Kidney epithelial cell (primary cell): ENCODE data around the gene PPP3CA. TPM values are rescaled to one million over a fixed set of nuclear protein-coding genes. Genes with fewer than 3 reads are reported as not detected.

Experiments
- DNase-seq: peaks from one replicate; pipeline ENCODE4 v3.0.0-alpha.2; 2010; ENCODE audit warnings: low read depth
- H3K27me3 ChIP-seq: 2 replicates; pipeline ENCODE4 v1.6.0; 2011; ENCODE audit warnings: low read length; ENCODE audit not compliant: control insufficient read depth, insufficient read depth
- H3K36me3 ChIP-seq: 2 replicates; pipeline ENCODE4 v1.5.1; 2011; ENCODE audit warnings: low read length; ENCODE audit not compliant: control insufficient read depth, insufficient read depth
- H3K4me3 ChIP-seq: 2 replicates; pipeline ENCODE4 v1.5.1; 2011; ENCODE audit warnings: low read depth, mild to moderate bottlenecking, control low read depth, low read length
- CTCF ChIP-seq: IDR thresholded peaks from 2 replicates; pipeline ENCODE4 v1.5.1; 2011; ENCODE audit warnings: mild to moderate bottlenecking, moderate library complexity, low read length, control low read depth, inconsistent platforms; ENCODE audit not compliant: insufficient read depth, poor library complexity, severe bottlenecking
- total RNA-seq: library from RNA; depleted of rRNA; stranded (reverse); fragments of >200 nt; gene quantifications from 2 replicates; pipeline ENCODE4 v1.2.3, GENCODE V29; 2015

The PPP3CA gene
- total RNA-seq, 1 donor from 2014 or later: 26.5 TPM

GRCh38 chr4:101291198-101291597 is 56.1 kb downstream of the PPP3CA start:
- Histone ChIP-seq H3K27me3 (no peaks in the 10 kb centered on the region), H3K36me3 (no peaks in the 10 kb centered on the region), H3K4me3 (no peak overlapping the region)
- no peak for TF ChIP-seq CTCF
- DNase-seq: no peak

DNA sequence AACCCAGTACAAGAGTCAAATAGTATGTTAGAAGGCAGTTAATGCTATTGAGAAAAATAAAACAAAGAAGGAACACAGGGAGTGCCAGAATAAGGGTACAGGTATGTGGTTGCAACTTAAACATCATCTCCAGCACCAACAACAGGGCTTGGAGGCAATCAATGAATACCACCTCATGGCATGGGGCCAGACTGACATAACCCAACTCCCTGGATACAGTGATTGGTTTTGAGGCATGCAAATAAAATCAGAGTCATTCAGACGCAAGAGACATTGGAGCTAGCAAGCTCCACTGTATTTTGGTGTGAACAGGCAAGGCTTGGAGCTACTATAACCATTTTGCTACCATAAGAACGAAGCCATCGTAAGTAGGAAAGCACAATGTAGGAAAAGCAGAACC is 56.7 kb downstream of the PPP3CA start:
- Histone ChIP-seq H3K4me3 (no peak overlapping the region), H3K27me3 (no peaks in the 10 kb centered on the region), H3K36me3 (no peaks in the 10 kb centered on the region)
- no peak for DNase-seq
- no peak for TF ChIP-seq CTCF

DNA sequence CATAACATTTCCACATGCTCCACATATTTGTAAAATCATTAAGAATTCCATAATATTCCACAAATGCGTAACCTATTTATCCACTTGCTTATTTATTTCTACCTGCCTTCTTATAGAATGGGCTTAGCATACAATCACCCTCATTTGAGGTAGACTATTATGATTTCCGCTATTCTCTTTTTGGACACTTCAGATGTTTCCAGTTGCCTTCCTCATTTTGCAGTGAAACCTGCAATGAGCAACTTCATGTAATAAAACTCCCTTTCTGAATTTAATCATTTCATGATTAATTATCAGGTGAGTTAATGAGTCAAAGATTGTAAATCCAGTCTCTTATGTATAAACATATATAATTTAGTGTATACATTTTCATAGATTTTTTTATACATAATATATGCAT is 58.0 kb downstream of the PPP3CA start:
- Histone ChIP-seq H3K4me3 (no peak overlapping the region), H3K27me3 (no peaks in the 10 kb centered on the region), H3K36me3 (no peaks in the 10 kb centered on the region)
- TF ChIP-seq CTCF: no peak
- DNase-seq: no peak

DNA sequence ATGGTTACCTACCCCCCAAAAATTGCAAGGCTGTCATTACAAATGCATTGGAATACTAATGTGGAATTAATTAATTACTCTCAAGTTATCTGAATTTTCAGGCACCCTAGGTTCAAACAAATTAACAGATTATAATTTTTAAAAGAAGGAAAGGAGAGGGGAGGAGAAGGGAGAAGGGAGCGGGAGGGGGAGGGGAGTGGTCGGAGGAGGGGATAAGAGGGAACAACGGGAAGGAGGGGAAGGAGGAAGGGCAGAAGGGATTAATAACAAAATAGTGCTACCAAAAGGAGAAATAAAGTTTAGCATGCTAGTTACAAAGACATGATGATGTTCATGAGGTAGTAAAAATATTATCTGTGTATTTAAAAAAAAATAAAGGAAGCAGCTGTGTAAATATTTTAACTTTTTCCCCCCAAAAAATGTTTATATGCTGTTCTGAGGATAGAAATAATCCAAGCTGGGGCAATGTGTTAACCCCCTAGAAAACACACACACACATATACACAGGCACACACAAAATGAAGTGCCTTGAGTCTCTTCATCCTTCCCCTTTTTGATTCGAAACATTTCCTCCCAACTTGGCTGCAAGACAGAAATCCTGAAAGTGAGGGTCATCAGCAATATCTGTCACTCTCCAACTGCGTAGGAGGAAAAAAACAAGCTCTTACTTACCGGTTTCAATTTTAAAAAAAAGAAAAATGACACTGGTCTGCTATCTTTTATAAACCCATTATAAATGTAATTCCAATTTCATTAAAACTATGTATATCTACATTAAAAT is 58.8 kb downstream of the PPP3CA start:
- no peaks in the 10 kb centered on the region for H3K36me3 ChIP-seq
- DNase-seq: no peak

DNA sequence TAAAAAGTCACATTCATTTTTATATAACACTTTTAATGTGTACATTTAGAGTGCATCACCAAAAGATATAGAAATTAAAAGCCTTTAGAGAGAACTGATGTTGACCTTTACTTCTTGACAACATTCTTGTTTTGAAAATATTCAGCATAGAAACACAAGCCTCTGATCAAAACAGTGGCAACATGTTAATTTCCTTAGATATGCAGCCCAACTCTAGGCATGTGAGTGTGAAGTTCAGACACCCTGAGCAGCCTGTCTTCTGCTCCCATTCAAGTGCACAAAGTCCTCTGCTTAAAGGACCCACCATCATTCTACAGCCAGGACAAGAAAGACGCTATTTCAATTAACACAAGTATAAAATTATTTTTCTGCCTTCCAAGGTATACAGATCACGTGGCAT is 60.0 kb downstream of the PPP3CA start:
- no peaks in the 10 kb centered on the region for H3K36me3 ChIP-seq
- no peak overlapping the region for H3K4me3 ChIP-seq
- no peak for DNase-seq
- H3K27me3 ChIP-seq: no peaks in the 10 kb centered on the region
- TF ChIP-seq CTCF: no peak

More for the DNA sequence above, 58.8 kb downstream of the PPP3CA start:
- no peaks in the 10 kb centered on the region for H3K27me3 ChIP-seq
- no peak overlapping the region for H3K4me3 ChIP-seq
- no peak for TF ChIP-seq CTCF

DNA sequence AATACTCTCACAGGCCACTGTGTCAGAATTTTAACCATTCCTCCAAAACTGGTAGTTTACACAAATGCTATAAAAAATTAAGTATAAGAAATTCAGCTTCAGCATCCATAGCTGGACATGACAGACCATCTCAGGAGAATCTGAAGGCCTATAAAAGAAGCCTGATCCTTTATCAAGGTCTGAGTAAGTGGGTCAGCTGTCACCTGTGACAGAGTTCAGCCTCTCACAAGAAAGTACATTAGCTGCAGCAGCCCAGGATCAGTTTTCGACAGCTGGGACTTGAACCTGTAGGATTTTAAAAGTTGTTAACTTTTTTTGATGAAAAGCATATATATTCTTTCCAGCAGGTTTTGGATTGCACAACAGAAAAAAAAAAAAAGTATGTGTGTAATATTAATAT is 60.7 kb downstream of the PPP3CA start:
- no peak for TF ChIP-seq CTCF
- DNase-seq: no peak
- H3K36me3 ChIP-seq: no peaks in the 10 kb centered on the region
- no peaks in the 10 kb centered on the region for H3K27me3 ChIP-seq
- H3K4me3 ChIP-seq: no peak overlapping the region
